Measurements from ENCODE around the gene LMF2.

- no peak for TF ChIP-seq SCRT1 (tag by site-specific recombination; IDR thresholded peaks at IDR 0.05; ENCODE audit: borderline replicate concordance)
- TF ChIP-seq PRDM10 (tag by site-specific recombination; IDR thresholded peaks at IDR 0.05): no peak
- no peak for TF ChIP-seq KLF9 (tag by site-specific recombination; IDR thresholded peaks at IDR 0.05; ENCODE audit: low read depth)
- no peak for TF ChIP-seq CTCF (tag by site-specific recombination; IDR thresholded peaks at IDR 0.05)
- TF ChIP-seq ZNF560 (tag by site-specific recombination; IDR thresholded peaks at IDR 0.05; ENCODE audit: borderline replicate concordance): no peak
- TF ChIP-seq ZNF600 (tag by site-specific recombination; IDR thresholded peaks at IDR 0.05): no peak
- TF ChIP-seq ZNF510 (tag by site-specific recombination; IDR thresholded peaks at IDR 0.05; ENCODE audit: insufficient replicate concordance): no peak
- TF ChIP-seq PATZ1 (tag by site-specific recombination; IDR thresholded peaks at IDR 0.05): no peak
- TF ChIP-seq YY1 (tag by site-specific recombination; IDR thresholded peaks at IDR 0.05): no peak
- no peak for TF ChIP-seq SP2 (tag by site-specific recombination; IDR thresholded peaks at IDR 0.05)
- no peak for TF ChIP-seq ZNF280C (tag by site-specific recombination; IDR thresholded peaks at IDR 0.05)
Measured at GRCh38 chr22:50497093-50497492, 10.4 kb downstream of the LMF2 start.
